ENCODE measurements around the gene TEX22. TPM values are rescaled to one million over a fixed set of nuclear protein-coding genes. Genes with fewer than 3 reads are reported as not detected.

Gene TEX22
- total RNA-seq, 2 donors from 2014 or later = 0.23 to 0.71 TPM

DNA sequence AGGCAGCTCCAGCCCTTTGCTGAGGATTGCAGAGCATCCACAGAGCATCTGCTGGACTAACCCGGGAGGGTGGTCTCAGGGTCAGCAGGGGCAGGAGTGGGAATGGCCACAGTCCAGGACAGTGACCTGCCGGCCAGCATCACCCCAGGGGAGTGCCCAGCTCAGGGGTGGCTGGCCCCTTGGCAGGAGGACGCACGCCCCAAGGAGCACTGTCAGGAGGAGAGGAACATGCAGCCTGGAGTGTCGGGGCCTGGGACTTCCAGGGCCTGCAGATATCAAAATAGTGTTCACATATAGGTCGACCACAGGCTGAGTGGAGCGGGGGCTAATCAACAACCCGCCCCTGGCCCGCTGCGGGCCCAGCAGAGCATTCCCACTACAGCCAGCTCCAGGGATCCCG is 33.2 kb upstream of the TEX22 start:
- DNase-seq (ENCODE audit: low spot score) = no peak
- intact Hi-C loops (cut with DNase I) = no loop called here

DNA sequence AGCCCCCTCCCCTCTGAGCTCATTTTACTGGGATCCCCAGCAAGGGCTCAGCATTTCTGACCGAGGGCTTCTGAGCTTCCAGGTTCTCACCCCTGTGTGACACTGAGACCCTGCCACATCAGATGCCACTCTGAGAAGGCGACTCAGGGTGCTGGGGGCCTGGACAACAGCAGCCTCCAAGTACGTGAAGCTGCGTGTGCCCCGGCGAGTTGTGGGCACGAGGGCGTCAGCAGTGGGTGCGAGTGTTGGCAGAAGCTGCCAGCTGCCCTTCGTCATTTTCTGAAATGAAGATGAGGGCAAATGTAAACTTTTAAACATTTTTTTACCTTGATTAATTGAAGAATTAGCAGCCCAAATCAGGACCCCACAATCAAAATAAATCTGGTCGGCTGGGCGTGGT is 32.7 kb upstream of the TEX22 start:
- no peak for DNase-seq (ENCODE audit: low spot score)
- intact Hi-C loops (cut with DNase I) = no loop called here

DNA sequence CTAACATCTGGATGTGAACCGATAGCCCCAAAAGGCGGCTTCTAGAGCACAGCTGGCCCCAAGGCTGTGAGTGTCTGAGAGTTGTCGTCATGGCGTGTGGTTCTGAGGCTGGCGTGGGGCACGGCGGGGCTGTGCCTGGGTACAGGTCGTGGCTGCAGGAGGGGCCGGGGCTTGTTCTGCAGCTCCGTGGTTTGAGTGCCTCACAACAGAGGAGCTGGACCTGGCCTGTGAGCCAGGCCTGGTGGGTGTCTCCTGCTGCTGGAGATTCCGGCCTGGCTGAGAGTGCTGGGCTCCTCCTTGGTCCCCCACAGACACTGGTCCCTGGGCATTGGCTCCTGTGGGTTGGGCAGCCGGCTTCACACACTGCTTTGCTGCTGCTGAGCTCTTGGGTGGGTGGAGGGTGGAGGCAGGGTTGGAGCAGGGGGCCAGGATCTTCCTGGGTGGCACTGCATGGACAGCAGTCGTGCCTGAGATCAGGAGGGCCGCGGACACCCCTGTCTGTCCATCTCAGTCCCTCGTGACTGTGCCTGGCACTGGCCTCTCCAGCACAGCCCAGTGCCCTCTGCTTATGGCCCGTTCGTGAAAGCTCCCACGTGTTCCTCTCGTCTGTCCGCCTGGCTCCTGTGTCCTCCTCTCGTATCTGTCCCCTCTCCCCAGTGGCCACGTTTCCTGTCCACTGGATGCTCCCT is 31.8 kb upstream of the TEX22 start:
- no peak for DNase-seq (ENCODE audit: low spot score)
- intact Hi-C loops (cut with DNase I) = no loop called here

DNA sequence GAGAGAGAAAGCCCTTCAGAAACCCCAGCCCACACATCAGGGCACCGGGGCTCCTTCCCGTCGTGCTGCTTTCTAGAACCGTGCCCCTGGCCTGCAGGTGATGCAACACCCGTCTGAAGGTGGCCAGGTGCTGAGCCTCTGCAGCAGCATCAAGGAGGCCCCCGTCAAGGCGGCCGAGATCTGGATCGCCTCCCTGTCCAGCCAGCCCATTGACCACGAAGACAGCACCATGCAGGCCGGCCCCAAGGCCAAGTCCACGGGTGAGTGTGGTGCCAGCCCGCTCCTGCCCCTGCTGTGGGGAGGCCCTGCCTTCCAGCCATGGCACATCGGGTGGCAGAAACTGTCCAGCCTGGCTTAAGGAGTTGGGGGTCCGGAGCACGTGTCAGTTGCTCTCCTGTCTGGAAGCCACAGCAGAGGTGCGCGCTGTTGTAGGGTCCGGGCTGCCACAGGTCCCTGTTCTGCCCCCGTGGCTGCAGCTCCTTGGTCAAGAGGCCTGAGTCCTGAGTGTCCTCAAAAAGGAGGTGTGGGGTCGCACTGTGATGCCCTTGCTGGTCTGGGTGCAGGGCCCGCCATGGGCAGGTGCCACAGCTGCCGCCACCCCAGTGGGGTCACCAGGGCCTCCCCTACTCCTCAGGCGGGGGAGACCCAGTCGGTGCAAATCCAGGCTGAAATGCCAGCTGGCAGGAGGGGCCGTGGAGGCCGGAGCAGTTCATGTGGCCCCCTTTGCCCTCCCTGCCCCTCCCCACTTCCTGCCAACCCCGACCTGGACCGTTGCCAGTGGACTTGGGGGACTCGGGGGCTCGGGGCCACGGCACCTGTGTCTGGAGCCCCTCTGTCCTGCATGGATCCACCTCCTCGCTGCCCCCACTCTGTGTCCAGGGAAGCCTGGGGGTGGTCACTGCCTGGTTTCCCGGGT is 31.0 kb upstream of the TEX22 start:
- intact Hi-C loops (cut with DNase I) = no loop called here
- no peak for DNase-seq (ENCODE audit: low spot score)

DNA sequence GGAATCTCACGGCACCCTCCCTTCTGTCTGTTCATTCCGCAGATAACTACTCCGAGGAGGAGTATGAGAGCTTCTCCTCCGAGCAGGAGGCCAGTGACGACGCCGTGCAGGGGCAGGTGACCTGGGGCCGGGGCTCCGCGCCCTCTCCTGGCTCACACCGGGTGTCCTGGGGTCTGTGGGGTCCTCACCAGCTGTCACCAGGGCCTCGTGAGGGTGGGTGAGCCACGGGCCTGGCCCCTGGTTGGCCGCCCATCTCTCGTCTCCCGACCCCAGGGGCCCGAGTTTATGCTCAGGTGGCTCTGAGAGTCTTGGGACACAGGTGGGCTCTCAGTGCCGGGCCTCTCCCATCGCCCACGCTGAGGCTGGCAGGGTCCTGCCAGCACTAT is 30.3 kb upstream of the TEX22 start:
- intact Hi-C loops (cut with DNase I) = no loop called here
- no peak for DNase-seq (ENCODE audit: low spot score)

DNA sequence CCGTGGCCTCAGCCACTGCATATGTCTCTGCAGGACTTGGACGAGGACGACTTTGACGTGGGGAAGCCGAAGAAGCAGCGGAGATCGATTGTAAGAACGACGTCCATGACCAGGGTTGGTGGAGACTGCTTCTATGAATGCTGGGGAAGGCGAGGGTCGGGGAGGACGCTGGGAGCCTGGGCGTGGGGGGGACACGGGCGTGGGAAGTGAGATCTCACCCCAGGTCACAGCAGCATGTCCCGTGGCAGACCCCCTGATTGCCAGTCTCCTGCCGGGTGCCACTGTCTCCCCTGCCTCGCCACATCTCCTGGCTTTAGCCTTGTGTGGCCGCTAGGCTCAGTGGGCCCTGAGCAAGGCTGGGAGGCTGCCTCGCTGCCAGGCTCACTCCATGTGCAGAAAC is 29.9 kb upstream of the TEX22 start:
- intact Hi-C loops (cut with DNase I) = no loop called here

DNA sequence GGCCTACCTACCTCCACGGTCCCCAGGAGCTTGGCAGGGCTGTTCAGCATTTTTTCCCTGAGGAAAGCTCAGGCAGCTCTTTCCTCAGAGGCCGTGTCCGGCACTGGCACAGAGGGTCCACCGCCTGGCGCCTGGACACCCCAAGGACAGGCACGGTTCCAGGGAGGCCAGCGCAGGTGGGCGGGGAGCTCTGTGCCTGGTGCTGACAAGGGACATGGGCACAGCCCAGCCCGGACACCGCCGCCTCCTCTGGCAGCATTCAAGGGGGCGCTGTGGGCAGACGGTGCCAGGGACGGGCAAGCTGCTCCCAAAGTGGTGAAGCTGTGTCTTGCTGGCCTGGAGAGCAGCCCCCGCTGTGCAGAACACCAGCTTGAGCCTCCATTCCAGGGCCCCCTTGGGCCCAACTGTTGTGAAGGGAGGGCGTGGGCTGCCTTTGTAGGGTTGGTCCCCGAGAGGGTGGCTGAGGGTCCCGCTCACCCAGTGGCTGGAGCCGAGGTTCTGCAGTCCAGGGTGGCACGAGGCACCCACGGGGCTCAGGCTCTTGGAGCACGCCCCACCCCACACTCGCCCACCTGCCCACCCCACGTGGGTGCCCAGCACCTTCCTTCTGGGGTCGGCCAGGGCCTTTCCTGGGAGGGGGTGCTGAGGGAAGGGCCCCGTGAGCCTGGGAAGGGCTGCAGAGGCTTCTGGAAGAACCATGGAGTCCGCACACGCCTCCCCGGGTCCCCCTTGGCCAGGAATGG is 29.3 kb upstream of the TEX22 start:
- DNase-seq (ENCODE audit: low spot score) = no peak
- intact Hi-C loops (cut with DNase I) = no loop called here

More for the DNA sequence above, 29.9 kb upstream of the TEX22 start:
- no peak for DNase-seq (ENCODE audit: low spot score)

DNA sequence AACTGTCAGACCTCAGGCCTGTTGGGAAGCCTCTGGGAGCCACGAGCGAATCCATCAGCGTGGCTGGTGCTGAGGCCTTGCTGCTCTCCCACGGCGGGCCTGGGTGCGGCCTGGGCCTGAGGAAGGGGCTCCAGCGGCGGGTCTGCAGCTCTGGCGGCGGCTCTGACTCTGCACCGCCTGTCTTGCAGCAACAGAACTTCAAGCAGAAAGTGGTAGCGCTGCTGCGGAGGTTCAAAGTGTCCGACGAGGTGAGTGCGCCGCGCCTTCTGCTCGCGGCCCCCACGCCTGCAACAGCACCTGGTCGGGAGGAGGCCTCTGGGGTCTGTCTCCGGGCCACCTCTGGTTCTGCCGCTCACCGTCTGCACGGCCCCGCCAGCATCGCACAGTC is 28.7 kb upstream of the TEX22 start:
- DNase-seq (ENCODE audit: low spot score) = no peak
- intact Hi-C loops (cut with DNase I) = loop anchor here in 1 of 2 donors (5.0 kb wide), 2 partner anchors 108 to 158 kb away; partner anchors contain the start of gene TMEM121

DNA sequence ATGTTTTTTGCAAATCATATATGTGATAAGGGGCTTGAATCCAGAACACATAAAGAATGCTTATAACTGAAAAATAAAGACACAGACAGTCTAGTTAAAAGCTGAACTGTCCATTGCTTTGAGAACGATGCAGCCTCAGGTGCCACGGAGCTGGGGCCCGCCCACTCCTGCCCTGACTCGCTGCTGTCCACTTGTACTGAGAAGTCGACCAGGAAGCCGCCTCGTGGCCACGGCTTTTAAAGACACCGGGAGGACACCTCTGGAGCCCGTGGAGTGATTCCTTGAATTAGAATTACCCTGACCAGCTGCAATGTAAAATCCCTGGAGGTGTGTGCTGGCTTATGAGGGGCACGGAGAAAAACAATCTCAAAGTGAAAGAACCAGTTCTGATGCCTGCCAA is 23.9 kb upstream of the TEX22 start:
- intact Hi-C loops (cut with DNase I) = loop anchor here in 1 of 2 donors (5.0 kb wide), 2 partner anchors 103 to 153 kb away; partner anchors contain the start of gene TMEM121

DNA sequence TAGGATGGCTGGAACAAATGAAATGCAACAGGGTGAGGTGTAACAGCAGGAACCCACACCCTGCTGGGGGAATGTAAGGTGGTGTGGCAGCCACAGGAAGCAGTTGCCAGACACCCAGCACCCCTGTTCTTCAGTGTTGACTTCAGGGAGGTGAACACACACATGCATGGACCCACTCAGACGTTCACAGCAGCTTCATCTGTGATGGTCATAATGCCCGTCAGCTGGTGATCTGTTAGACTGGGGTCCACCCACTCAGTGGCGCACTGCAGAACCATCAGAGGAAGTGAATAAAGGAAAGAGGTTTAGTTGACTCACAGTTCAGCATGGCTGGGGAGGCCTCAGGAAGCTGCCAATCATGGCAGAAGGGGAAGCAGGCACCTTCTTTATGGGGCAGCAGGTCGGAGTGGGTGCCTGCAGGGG is 22.7 kb upstream of the TEX22 start:
- DNase-seq (ENCODE audit: low spot score) = no peak
- intact Hi-C loops (cut with DNase I) = no loop called here

More for the DNA sequence above, 23.9 kb upstream of the TEX22 start:
- no peak for DNase-seq (ENCODE audit: low spot score)

DNA sequence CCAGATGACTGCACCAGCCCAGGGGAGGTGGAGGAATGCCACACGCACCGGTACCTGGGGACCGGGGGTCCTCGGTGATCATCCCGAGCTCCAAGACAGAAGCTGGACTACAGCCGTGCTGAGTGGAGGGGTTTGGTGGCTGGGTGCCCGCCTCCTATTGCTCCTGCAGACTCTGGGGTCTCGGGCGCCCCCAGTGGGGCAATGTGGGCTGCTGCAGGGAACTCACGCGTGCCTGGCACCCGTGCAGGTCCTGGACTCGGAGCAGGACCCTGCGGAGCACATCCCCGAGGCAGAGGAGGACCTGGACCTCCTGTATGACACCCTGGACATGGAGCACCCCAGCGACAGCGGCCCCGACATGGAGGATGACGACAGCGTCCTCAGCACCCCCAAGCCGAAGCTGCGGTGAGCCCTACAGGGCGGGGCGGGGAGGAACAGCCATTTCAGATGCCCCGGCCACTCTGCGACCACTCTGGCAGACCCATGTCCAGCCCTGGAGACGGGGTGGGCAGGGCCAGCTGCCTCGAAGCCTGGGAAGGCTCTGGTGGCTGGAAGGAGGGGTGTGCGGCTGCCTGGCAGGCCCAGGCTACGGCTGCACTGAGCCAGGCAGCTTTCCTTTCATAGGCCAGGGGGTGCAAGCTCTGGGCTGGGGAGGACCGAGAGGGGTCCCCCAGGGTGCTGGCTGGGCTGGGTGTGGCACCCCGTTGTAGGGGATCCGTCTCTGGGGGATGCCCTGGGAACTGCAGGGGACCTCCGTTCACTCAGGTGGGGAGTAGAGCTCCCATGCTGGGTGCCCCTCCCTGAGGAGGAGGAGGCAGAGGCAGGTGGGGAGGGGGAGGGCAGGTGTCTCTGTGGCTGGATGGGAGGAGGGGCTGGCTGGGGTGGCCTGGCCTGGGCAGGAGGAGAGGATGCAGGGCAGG is 21.6 kb upstream of the TEX22 start:
- intact Hi-C loops (cut with DNase I) = no loop called here
- no peak for DNase-seq (ENCODE audit: low spot score)

DNA sequence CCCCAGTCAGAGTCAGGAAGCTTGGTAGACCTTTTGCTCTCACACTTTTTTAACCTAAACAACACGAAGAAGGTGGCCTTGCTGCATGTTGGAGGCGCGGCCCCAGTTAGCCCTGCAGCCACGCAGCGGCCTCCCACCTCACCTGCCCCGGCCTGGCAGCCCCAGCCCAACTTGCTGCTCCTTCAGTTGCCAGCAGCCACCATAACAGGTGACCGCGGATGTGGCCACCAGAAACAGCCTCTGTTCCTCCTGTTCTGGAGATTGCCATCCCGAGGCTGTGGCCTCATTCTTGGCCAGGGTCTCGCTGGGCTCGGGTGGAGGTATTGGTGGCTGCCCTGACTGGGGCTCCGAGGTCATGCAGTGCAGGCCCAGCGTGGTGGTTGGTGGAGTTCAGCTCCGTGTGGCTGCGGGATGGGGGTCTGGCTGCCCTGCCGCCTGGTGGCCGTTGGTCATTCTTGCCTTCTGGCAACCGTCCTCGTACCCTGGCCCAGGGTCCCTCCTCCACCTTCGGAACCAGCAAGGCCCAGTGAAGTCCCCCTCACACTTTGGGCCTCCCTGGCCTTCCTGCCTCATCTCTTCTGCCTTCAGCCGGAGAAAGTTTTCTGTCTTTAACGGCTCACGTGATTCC is 20.7 kb upstream of the TEX22 start:
- intact Hi-C loops (cut with DNase I) = no loop called here
- no peak for DNase-seq (ENCODE audit: low spot score)

DNA sequence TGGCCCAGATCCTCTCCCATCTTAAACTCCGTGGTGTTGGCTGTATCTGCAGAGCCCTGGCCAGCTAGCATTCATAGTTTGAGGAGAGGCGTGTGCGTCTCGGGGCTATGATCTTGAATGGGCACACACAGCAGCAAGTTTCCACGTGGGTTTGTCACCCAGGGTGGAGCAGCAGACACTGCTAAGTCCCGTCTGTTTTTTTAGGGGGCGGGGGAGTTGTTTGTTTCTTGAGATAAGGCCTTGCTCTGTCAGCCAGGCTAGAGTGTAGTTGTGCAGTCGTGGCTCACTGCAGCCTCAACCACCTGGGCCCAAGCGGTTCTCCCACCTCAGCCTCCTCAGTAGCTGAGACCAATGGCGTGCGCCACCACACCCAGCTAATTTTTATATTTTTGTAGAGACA is 20.1 kb upstream of the TEX22 start:
- DNase-seq (ENCODE audit: low spot score) = no peak
- intact Hi-C loops (cut with DNase I) = no loop called here

DNA sequence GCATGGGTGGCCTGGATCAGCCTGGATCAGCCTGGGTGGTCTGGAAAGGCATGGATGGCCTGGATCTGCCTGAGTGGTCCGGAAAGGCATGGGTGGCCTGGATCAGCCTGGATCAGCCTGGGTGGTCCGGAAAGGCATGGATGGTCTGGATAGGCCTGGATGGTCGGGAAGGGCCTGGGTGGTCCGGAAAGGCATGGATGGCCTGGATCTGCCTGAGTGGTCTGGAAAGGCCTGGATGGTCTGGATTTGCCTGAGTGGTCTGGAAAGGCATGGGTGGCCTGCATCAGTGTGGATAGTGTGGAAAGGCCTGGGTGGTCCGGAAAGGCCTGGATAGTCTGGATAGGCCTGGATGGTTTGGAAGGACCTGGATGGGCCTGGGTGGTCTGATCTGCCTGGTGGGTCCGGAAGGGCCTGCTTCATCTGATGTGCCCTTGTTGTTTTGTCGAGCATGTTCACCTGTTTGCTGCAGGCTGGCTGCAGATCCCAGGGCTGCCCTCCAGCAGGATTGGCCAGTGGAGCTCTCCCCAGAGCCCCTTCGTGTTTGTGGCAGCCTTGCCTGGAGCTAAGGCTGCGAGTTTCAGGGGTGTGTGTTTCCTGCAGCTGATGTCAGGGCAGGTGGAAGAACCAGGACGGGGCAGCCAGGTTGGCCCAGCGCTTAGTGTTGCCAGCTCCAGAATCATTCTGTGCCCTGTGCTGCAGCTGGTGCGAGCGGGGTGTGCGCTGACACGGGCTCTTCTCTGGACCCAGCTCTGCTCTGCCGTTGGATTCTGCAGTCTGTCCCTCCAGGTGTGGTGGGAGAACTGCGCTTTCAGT is 19.3 kb upstream of the TEX22 start:
- intact Hi-C loops (cut with DNase I) = no loop called here
- DNase-seq (ENCODE audit: low spot score) = no peak

DNA sequence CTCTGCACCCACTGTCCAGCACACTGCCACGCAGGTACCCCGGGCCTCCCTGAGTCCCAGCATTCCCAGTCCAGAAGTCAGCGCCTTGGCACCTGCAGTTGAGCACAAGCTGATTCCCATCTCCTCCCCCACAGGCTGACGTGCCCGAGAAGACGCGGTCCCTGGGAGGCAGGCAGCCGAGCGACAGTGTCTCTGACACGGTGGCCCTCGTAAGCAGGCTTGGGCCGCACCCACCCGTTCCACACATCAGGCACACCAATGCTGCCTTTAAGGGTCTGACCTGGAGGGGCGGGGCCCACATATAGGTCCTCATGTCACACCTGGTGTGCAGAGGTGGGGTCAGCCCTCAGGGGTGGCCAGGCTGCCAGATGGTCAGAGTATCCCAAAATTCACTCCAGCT is 18.4 kb upstream of the TEX22 start:
- no peak for DNase-seq (ENCODE audit: low spot score)
- intact Hi-C loops (cut with DNase I) = no loop called here

DNA sequence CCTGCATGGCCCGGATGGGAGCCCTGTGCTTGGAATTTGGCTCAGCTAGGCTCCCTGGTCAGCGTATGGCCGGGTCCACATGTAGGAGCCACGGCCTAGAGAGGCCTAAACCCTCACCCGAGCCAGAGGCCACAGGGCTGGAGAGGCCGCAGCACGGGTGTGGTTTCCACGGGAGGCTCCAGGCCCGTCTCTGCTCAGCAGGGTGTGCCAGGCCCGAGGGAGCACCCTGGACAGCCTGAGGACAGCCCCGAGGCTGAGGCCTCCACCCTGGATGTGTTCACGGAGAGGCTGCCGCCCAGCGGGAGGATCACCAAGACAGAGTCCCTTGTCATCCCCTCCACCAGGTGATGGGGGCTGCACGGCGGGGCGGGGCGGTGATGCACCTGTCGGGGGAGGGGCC is 17.6 kb upstream of the TEX22 start:
- DNase-seq (ENCODE audit: low spot score) = no peak
- intact Hi-C loops (cut with DNase I) = no loop called here

DNA sequence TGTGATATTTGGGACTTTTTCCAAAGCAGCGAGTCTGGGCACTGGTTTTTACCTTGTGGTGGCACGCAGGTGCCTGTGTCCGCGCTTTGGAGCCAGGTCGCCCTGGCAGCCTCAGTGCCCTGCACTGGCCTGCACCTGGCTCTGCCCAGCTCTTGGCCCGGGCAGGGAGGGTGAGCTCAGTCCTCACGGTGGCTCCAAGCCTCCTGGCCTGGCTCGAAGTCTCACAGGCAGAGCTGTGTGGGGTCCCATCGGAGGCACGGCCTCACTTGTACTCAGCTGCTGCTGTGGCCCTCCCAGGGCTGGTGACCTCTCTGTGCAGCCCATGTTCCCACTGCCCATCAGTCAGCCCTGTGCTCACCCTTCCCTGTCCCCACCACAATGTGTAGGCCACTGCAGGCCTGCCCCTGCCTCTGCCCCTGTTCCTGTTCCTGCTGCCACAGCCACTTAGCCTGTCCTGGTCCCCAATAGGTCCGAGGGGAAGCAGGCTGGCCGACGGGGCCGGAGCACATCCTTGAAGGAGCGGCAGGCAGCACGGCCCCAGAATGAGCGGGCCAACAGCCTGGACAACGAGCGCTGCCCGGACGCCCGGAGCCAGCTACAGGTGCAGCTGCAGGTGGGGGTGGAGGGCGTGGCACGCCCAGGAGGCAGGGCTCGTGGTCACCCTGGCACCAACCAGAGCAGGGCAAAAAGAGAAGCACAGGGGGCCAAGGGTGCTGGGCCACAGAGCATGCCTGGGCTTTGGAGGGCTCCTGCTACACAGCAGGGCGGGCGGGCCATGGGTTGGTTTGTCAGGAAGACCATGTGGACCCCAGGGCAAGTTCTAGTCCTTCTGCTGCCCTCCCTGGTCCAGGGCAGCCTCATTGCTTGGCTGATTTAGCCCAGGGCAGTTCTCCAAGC is 16.6 kb upstream of the TEX22 start:
- intact Hi-C loops (cut with DNase I) = no loop called here
- no peak for DNase-seq (ENCODE audit: low spot score)

All from posterior vena cava (tissue), 2 donors.